Measurements from ENCODE around the gene LSM4.

Gene LSM4

DNA sequence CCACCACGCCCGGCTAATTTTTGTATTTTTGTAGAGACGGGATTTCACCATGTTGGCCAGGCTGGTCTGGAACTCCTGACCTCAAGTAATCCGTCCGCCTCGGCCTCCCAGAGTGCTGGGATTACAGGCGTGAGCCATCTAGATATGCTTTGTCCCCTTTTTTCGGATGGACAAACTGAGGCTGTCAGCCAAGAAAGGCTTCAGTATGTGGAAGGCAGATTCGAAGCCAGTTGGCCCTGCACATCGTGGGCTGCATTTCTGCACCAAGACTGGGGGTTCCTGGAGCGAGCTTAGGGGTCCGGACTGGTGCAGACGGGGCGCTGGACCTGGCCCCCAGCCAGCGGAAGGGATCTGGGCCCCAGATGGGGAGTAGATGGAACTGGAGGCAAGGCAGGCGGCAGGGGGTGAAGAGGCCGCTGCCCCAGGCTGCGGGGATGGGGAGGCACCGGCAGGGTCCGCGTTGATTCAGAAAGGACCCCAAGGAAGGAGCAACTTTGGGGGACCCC is 31.8 kb downstream of the LSM4 start:
- H3K4me3 ChIP-seq (ENCODE audit: low read length), result no peak overlapping the region
- H2AFZ ChIP-seq (ENCODE audit: low read depth, low read length), result peak overlapping the region; percentile 64
- peaks cover 33% of the 10 kb centered on the region for H3K4me1 ChIP-seq (ENCODE audit: insufficient read depth, low read length)
- H3K27me3 ChIP-seq (ENCODE audit: insufficient read depth, low read length), result no peaks in the 10 kb centered on the region
- H3K36me3 ChIP-seq (ENCODE audit: insufficient read depth, low read length), result no peaks in the 10 kb centered on the region
- no peaks in the 10 kb centered on the region for H3K9me3 ChIP-seq (ENCODE audit: low read length)

DNA sequence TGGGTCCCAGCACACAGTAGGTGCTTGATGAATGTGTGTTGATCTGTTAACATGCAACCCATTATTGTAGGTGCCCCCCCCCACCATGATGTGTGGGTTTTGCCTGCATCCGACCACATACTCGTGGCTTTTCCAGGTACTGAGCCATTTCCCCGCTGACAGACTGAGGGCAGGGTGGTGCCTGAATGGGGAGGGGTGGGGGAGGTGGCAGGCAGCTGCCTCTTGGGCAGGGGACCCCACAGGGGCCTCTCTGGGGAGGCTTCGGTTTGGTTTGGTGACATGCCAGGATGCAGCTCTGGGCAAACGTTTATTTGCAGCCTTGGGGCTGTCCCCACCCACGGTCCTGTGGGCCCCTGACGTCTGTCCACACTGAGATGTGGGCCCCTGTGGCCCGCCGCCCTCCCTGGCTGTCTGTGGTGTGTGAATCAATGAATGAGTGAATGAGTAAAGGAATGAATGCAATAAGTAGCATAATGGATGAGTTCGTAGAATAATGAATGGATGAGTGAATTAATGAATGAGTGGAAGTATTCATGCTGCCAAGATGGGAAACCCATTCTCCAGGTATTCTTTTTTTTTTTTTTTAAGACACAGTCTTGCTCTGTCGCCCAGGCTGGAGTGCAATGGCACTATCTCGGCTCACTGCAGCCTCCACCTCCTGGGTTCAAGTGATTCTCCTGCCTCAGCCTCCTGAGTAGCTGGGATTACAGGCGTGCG is 32.4 kb downstream of the LSM4 start:
- Histone ChIP-seq H3K27me3 (ENCODE audit: insufficient read depth, low read length) (no peaks in the 10 kb centered on the region), H3K4me3 (ENCODE audit: low read length) (no peak overlapping the region), H2AFZ (ENCODE audit: low read depth, low read length) (no peak overlapping the region), H3K4me1 (ENCODE audit: insufficient read depth, low read length) (peaks cover 33% of the 10 kb centered on the region), H3K9me3 (ENCODE audit: low read length) (no peaks in the 10 kb centered on the region), H3K36me3 (ENCODE audit: insufficient read depth, low read length) (no peaks in the 10 kb centered on the region)

DNA sequence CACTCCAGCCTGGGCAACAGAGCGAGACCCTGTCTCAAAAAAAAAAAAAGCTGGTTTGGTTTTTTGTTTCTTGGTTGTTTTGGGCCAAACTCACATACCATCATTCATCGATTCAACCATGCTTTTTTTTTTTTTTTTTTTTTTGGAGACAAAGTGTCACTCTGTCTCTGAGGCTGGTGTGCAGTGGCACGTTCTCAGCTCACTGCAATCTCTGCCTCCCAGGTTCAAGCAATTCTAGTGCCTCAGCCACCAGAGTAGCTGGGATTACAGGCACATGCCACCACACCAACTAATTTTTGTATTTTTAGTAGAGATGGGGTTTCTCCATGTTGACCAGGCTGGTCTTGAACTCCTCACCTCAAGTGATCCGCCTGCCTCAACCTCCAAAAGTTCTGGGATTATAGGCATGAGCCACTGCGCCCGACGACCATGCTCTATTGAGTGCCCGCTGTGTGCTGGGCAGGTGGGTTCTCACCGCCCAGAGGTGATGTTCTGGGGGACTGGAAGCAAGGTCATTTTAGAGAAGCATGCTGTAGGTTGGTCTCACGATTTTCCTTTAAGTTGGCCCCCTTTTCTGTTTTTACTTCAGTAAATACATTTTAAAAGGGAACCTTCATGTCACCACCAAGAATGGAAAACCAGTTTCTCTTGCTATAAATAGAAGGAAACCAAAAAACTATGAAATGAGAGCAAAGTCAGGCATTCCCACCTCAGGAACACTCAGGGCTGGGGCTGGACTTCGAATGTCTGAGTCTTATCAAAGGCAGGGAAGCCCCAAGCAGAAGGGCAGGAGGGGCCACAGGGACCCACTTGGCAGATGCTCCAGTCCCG is 33.2 kb downstream of the LSM4 start:
- no peaks in the 10 kb centered on the region for H3K9me3 ChIP-seq (ENCODE audit: low read length)
- H3K4me1 ChIP-seq (ENCODE audit: insufficient read depth, low read length), result peaks cover 36% of the 10 kb centered on the region
- no peak overlapping the region for H3K4me3 ChIP-seq (ENCODE audit: low read length)
- H3K27me3 ChIP-seq (ENCODE audit: insufficient read depth, low read length), result no peaks in the 10 kb centered on the region
- no peak overlapping the region for H2AFZ ChIP-seq (ENCODE audit: low read depth, low read length)
- no peaks in the 10 kb centered on the region for H3K36me3 ChIP-seq (ENCODE audit: insufficient read depth, low read length)

DNA sequence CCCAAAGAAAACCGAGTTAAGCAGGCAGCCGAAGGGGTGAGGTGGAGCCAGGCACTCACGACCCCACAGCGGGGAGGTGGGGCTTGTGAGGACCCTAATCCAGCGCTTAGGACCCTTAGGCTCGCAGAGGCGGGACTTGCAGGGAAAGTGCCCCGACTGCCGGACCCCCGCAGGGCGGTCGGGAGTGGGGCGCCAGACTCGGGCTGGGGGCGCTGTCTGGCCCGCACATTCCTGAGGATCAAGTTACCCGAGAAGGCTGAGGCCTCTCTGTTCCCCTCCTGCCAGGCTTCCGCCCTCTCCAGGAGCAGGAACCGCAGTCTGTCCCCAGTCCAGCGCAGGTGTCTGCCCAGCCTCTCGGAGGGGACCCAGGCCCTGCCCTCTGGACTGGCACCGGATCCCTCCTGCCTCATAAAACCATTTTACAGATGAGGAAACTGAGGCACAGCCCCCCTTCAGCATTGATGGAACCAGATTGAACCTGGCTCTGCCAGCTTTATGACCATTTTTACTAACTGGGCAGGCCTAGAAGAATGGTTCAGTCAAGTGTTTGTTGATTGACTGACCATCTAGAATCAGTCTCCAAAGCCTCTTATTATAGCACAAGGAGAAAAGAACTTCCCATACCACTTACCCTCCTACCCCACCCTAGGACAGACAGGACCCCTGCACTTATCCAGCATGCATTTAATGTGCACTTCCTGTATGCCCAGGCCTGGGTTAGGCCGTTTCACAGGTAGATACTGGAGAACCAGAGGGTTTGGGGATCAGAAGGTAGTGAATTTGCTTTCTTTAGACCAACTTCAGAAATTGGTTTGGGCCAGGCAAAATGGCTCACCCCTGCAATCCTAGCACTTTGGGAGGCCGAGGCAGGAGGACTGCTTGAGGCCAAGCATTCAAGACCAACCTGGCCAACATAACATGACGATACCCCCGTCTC is 34.8 kb downstream of the LSM4 start:
- peaks cover 24% of the 10 kb centered on the region for H3K4me1 ChIP-seq (ENCODE audit: insufficient read depth, low read length)
- H3K4me3 ChIP-seq (ENCODE audit: low read length), result no peak overlapping the region
- no peaks in the 10 kb centered on the region for H3K36me3 ChIP-seq (ENCODE audit: insufficient read depth, low read length)
- H3K27me3 ChIP-seq (ENCODE audit: insufficient read depth, low read length), result no peaks in the 10 kb centered on the region
- H3K9me3 ChIP-seq (ENCODE audit: low read length), result no peaks in the 10 kb centered on the region
- no peak overlapping the region for H2AFZ ChIP-seq (ENCODE audit: low read depth, low read length)

DNA sequence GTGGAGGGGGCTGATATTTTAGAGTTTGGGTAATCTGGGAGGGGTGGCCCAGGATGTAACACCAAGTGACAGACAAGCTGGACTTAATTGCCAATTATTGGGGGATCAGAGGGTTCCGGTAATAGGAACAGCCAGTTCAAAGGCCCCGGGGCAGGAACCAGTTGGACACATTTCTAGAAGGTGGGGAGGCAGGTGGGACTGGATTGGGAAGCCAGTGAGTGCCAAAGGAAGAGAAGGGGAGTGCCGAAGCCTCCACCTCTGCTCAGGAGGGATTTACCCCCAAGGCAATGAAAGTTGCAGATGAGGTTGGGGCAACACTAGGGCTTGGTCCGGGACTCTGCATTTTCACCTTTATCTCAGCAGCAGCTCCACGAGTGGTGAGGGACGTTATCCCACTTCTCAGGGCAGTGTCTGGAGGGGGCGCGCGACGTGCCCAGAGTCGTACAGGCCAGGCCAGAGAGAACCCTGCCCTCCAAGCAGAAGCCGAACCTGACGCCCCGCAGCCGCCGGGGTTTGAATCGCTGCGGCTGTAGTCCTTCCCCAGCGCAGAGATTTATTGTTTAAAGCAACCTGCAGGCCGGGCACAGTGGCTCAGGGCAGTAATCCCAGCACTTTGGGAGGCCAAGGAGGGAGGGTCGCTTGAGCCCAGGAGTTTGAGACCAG is 35.8 kb downstream of the LSM4 start:
- no peaks in the 10 kb centered on the region for H3K36me3 ChIP-seq (ENCODE audit: insufficient read depth, low read length)
- no peak overlapping the region for H2AFZ ChIP-seq (ENCODE audit: low read depth, low read length)
- H3K4me1 ChIP-seq (ENCODE audit: insufficient read depth, low read length), result peaks cover 25% of the 10 kb centered on the region
- H3K4me3 ChIP-seq (ENCODE audit: low read length), result no peak overlapping the region
- no peaks in the 10 kb centered on the region for H3K9me3 ChIP-seq (ENCODE audit: low read length)
- no peaks in the 10 kb centered on the region for H3K27me3 ChIP-seq (ENCODE audit: insufficient read depth, low read length)

DNA sequence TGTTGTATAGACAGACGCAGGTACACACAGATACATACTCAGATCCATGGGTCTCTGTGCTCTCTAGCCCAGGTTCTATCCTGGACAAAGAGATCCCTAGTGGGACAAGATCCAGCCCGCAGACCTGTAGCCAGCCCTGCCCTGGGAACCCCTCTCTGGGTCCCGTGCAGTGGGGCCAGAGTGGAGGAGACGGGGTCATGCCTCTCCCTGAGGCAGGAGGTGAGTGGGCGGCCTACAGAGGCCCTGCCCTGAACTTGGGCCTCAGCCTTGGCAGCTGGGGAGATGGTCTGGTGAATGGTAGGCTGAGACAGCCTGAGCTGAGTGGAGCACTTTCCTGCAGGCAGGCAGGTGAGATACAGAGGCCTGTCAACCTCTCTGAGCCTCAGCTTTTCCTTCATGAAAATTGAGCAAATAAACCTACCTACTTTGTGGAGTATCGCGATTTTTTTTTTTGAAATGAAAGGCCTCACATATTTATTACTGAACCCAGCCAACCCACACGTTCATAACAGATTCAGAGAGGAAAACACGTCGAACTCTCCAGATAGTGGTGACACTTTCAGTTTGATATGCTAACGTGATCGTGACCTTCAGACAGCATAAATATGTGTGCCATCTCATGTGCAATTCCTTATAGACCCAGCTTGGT is 38.0 kb downstream of the LSM4 start:
- Histone ChIP-seq H3K9me3 (ENCODE audit: low read length) (no peaks in the 10 kb centered on the region), H2AFZ (ENCODE audit: low read depth, low read length) (no peak overlapping the region), H3K36me3 (ENCODE audit: insufficient read depth, low read length) (no peaks in the 10 kb centered on the region)

DNA sequence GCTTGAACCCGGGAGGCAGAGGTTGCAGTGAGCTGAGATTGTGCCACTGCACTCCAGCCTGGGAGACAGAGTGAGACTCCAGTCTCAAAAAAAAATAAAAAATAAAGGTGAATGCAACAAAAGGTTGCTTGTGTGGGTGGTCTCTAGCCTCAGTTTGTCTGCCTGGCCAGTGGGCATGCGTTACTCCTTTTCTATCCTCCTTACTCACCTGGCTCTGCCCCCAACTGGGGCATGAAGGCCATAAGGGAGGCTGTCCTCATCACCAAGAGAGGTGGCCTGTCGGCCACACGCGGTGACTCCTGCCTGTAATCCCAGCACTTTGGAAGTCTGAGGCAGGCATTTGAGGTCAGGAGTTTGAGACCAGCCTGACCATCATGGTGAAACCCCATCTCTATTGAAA is 39.5 kb downstream of the LSM4 start:
- Histone ChIP-seq H2AFZ (ENCODE audit: low read depth, low read length) (no peak overlapping the region), H3K9me3 (ENCODE audit: low read length) (no peaks in the 10 kb centered on the region), H3K27me3 (ENCODE audit: insufficient read depth, low read length) (no peaks in the 10 kb centered on the region), H3K4me3 (ENCODE audit: low read length) (no peak overlapping the region), H3K36me3 (ENCODE audit: insufficient read depth, low read length) (peaks cover 9% of the 10 kb centered on the region), H3K4me1 (ENCODE audit: insufficient read depth, low read length) (peaks cover 28% of the 10 kb centered on the region)

More for the DNA sequence above, 38.0 kb downstream of the LSM4 start:
- Histone ChIP-seq H3K4me1 (ENCODE audit: insufficient read depth, low read length) (peaks cover 21% of the 10 kb centered on the region), H3K4me3 (ENCODE audit: low read length) (no peak overlapping the region), H3K27me3 (ENCODE audit: insufficient read depth, low read length) (no peaks in the 10 kb centered on the region)

DNA sequence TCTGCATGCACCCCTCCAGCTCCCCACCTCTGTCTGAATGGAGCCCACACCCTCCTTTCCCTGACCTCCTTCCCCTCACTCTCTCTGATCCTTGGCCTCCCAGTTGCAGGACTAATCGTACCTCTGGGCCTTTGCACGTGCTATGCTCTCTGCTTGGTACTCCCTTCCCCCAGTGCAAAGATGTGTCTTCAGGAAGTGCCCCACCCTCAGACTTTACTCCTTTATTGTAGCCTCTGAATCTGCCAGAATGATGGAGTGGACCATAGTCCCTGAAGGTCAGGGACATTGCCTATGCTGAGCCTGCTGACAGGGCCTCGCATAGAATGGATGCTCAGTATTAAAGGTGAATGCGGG is 40.1 kb downstream of the LSM4 start:
- Histone ChIP-seq H3K4me3 (ENCODE audit: low read length) (peak overlapping the region; percentile 73), H2AFZ (ENCODE audit: low read depth, low read length) (no peak overlapping the region), H3K36me3 (ENCODE audit: insufficient read depth, low read length) (peaks cover 13% of the 10 kb centered on the region), H3K9me3 (ENCODE audit: low read length) (no peaks in the 10 kb centered on the region), H3K4me1 (ENCODE audit: insufficient read depth, low read length) (peaks cover 24% of the 10 kb centered on the region), H3K27me3 (ENCODE audit: insufficient read depth, low read length) (no peaks in the 10 kb centered on the region)

DNA sequence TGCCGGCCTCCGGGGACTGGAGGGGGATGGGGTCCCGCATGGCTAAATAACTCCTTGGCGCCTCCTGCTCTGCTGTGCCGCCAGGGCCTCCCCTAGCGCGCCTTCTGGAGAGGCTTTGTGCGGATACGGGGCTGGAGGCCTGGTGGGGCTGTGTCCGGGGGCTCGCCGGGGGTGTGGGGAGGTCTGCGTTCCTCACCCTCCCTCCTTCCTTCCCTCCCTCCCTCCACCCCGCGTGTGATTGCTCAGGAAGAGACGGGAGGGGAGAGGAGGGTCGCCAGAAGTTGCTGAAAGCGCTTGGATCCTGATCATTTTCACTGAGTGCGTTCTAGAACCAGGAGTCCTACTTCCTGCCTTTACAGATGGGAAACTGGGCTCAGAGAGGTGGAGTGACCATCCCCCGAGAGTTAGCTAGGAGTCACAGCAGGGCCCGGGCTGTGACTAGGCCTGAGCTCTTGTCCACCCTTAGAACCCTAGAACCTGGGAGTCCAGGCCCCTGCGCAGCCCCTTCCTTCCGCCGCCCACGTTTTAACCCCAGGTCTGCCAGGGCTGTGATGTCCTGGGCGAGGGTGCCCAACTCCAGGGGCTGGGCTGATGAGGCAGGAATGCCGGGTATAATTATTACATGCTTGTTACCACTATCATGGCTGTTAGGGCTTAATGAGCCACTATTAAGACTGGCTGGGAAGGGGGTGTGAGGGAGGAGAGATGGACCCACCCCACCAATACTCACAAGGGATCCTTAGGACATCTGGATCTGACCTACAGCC is 40.7 kb downstream of the LSM4 start:
- Histone ChIP-seq H3K4me3 (ENCODE audit: low read length) (peak overlapping the region; percentile 73), H3K9me3 (ENCODE audit: low read length) (no peaks in the 10 kb centered on the region), H3K36me3 (ENCODE audit: insufficient read depth, low read length) (peaks cover 15% of the 10 kb centered on the region), H3K4me1 (ENCODE audit: insufficient read depth, low read length) (peaks cover 23% of the 10 kb centered on the region), H2AFZ (ENCODE audit: low read depth, low read length) (no peak overlapping the region), H3K27me3 (ENCODE audit: insufficient read depth, low read length) (no peaks in the 10 kb centered on the region)

DNA sequence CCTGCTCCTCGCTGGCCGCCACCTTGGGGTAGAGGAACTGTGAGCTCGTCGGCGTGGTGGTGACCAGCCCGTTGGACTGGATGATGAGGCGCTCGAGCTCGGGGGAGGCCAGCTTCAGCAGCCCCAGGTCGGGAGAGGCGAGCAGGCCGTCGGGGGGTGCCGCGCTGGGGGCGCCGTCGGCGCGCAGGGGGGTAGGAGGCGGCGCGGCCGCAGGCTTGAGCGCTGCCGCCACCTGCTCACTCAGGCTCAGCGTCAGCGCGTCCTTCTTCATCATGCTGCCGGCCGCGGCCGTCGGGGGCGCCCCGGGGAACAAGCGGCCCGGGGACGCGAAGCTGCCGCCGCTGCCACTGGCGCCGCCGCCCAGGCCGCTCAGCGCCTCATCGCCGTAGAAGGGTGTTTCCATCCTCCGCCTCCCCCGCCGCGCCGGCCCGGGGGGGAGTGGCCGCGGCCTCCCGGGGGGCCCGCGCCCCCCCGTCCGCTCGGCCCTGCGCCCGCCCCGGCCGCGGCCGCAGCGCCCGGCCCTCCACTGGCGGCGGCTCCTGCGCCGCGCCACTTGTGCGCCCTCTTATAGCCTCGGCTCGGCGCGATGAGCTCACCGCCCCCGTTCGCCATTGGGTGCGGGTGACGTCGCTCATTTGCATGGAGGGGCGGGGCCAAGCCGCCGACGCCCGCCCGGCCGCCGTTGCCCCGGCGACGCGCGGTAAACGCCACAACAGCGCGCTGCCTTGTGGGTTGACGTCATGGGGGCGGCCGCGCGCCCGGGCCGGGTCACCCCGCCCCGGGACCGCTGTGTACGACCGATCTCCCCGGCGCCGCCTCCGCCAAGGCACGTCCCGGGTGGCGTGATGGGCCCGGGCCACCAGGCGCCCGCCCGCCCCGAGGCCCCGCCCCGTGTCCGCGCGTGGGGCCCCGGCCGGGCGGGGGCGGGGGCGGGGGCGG is 41.5 kb downstream of the LSM4 start, which contains the start of gene JUND:
Gene JUND, minus strand, starts transcription at position 541 of the 939 bp plus-strand sequence. Its CDS starts 138 bp downstream, at position 403.
- Histone ChIP-seq H3K4me1 (ENCODE audit: insufficient read depth, low read length) (peaks cover 23% of the 10 kb centered on the region), H3K4me3 (ENCODE audit: low read length) (peak within 1 kb of the TSS; percentile 88), H3K9me3 (ENCODE audit: low read length) (no peaks in the 10 kb centered on the region), H2AFZ (ENCODE audit: low read depth, low read length) (no peak within 1 kb of the TSS), H3K27me3 (ENCODE audit: insufficient read depth, low read length) (no peaks in the 10 kb centered on the region), H3K36me3 (ENCODE audit: insufficient read depth, low read length) (peaks cover 15% of the 10 kb centered on the region)

Measured in neuron (in vitro differentiated cells).